ENCODE results near the gene IER5.

- TF ChIP-seq CTCF (IDR thresholded peaks at IDR 0.05): no peak
- no peak for TF ChIP-seq POLR2A (IDR thresholded peaks at IDR 0.05)
Observed at GRCh38 chr1:181089017-181089675, 646 bp downstream of the IER5 start.
